ENCODE data around the gene DESI1.
"Not testable (repeated sequence)": the region's sequence is repeated elsewhere in the genome, so short reads cannot be mapped to it uniquely, and the experiment has no call there.

DESI1 gene

GRCh38 chr22:41582694-41583093 lies 38.1 kb downstream of the DESI1 start:
- DNase-seq, result no peak

GRCh38 chr22:41579997-41580355 lies 40.9 kb downstream of the DESI1 start:
- no peak for DNase-seq

- DNase-seq, result no peak
Observed at GRCh38 chr22:41579297-41579996, 41.4 kb downstream of the DESI1 start.

- DNase-seq, result no peak
Observed at GRCh38 chr22:41578818-41579217, 42.0 kb downstream of the DESI1 start.

- DNase-seq, result no peak
Observed at GRCh38 chr22:41578114-41578513, 42.7 kb downstream of the DESI1 start.

- peak; percentile 34 for DNase-seq
Observed at GRCh38 chr22:41576877-41577276, 44.0 kb downstream of the DESI1 start.

GRCh38 chr22:41575533-41575932 lies 45.3 kb downstream of the DESI1 start:
- DNase-seq, result no peak

- no peak for DNase-seq
Observed at GRCh38 chr22:41574847-41575381, 45.9 kb downstream of the DESI1 start.

- no peak for DNase-seq
Observed at GRCh38 chr22:41573677-41574076, 47.2 kb downstream of the DESI1 start.

- not testable (repeated sequence) for DNase-seq
Observed at GRCh38 chr22:41572305-41572704, 48.5 kb downstream of the DESI1 start.

GRCh38 chr22:41571786-41572185 lies 49.1 kb downstream of the DESI1 start:
- no peak for DNase-seq

GRCh38 chr22:41570221-41570620 lies 50.6 kb downstream of the DESI1 start:
- no peak for DNase-seq

- DNase-seq, result no peak
Observed at GRCh38 chr22:41568811-41569210, 52.0 kb downstream of the DESI1 start.

GRCh38 chr22:41567512-41567768 lies 53.4 kb downstream of the DESI1 start:
- DNase-seq, result no peak

GRCh38 chr22:41565403-41566054 lies 55.3 kb downstream of the DESI1 start:
- peak; percentile 50 for DNase-seq

GRCh38 chr22:41564563-41564962 lies 56.3 kb downstream of the DESI1 start:
- DNase-seq, result no peak

GRCh38 chr22:41563051-41563711 lies 57.7 kb downstream of the DESI1 start:
- no peak for DNase-seq

- DNase-seq, result no peak
Observed at GRCh38 chr22:41562461-41562860, 58.4 kb downstream of the DESI1 start.

GRCh38 chr22:41561788-41562187 lies 59.1 kb downstream of the DESI1 start:
- no peak for DNase-seq

- no peak for DNase-seq
Observed at GRCh38 chr22:41561335-41561734, 59.5 kb downstream of the DESI1 start.

GRCh38 chr22:41560095-41560471 lies 60.8 kb downstream of the DESI1 start:
- no peak for DNase-seq

GRCh38 chr22:41558241-41558630 lies 62.6 kb downstream of the DESI1 start:
- not testable (repeated sequence) for DNase-seq

GRCh38 chr22:41557401-41558240 lies 63.2 kb downstream of the DESI1 start:
- DNase-seq, result peak; percentile 22

Data from stimulated activated CD4-positive, alpha-beta T cell treated with anti-CD3 and anti-CD28 coated beads, Interleukin-1b, Interleukin-23, amount 100 ng/mL, for 48 hours (primary cell).